KOPT-K1 (cell line): ENCODE data around the gene FES.

ENCODE experiments used
- H3K27ac ChIP-seq: fragments of 200-600 bp; sonication (generic); 2 replicates; pipeline ENCODE4 v1.5.1; 2016; ENCODE audit warnings: antibody characterized with exemption, mild to moderate bottlenecking, low read depth, low read length; ENCODE audit not compliant: poor library complexity, severe bottlenecking
- H3K36me3 ChIP-seq: fragments of 200-600 bp; sonication (generic); 2 replicates; pipeline ENCODE4 v1.5.1; 2017; ENCODE audit warnings: antibody characterized with exemption, mild to moderate bottlenecking, low read length, moderate library complexity; ENCODE audit not compliant: insufficient read depth
- H3K9me3 ChIP-seq: fragments of 200-600 bp; sonication (generic); 2 replicates; pipeline ENCODE4 v1.5.1; 2017; ENCODE audit warnings: antibody characterized with exemption, low read length, mild to moderate bottlenecking; ENCODE audit not compliant: insufficient read depth, poor library complexity, severe bottlenecking

FES gene

GRCh38 chr15:90877996-90878395, 6.3 kb upstream of the FES start:
- H3K9me3 ChIP-seq: no peaks in the 10 kb centered on the region
- peaks cover 21% of the 10 kb centered on the region; the same call in 1 of the 2 replicates for H3K36me3 ChIP-seq
- H3K27ac ChIP-seq: no peak overlapping the region

DNA sequence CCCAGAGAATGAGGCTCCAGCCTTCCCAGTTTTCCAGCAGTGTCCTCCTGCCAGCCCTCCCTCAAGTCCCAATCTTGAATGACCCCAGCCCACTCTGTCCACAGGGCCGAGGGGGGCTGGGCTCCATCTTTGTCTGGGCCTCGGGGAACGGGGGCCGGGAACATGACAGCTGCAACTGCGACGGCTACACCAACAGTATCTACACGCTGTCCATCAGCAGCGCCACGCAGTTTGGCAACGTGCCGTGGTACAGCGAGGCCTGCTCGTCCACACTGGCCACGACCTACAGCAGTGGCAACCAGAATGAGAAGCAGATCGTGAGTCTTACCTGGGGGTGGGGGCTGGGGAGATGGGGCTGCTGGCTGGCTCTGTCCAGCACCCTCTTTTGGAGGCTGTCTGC, 5.6 kb upstream of the FES start:
- peaks cover 21% of the 10 kb centered on the region; the same call in 1 of the 2 replicates for H3K36me3 ChIP-seq
- no peak overlapping the region for H3K27ac ChIP-seq
- H3K9me3 ChIP-seq: no peaks in the 10 kb centered on the region

- Histone ChIP-seq H3K9me3 (no peaks in the 10 kb centered on the region), H3K36me3 (peaks cover 21% of the 10 kb centered on the region; the same call in 1 of the 2 replicates), H3K27ac (no peak overlapping the region)
These were observed 4.5 kb upstream of the FES start for GRCh38 chr15:90879730-90880366.

DNA sequence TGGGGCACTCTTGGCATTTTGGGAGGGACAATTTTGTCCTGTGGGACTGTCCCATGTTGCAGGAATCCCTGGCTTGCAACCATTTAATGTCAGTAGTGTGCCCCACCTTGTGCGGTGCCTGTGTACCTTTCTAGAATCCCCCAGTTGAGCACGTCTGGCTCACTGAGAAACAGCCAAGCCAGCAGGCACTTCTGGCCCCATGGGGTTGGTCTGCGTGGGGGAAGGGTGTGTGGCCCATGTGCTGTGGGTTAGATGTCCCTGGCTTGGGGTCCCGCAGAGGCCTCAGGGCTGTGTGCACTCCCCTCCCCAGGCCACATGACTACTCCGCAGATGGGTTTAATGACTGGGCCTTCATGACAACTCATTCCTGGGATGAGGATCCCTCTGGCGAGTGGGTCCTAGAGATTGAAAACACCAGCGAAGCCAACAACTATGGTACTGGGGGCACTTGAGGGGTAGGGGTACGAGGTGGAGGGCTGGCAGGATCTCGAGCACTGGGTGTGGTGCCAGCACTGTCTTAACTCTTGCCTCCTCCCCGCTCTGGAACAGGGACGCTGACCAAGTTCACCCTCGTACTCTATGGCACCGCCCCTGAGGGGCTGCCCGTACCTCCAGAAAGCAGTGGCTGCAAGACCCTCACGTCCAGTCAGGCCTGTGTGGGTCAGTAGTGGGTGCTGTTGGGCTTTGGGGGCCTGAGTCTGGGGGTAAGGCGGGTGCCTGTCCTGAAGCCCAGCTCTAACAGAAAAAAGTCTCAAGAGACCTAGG, 3.7 kb upstream of the FES start:
- no peaks in the 10 kb centered on the region for H3K9me3 ChIP-seq
- H3K36me3 ChIP-seq: peaks cover 21% of the 10 kb centered on the region; the same call in 1 of the 2 replicates
- no peak overlapping the region for H3K27ac ChIP-seq

GRCh38 chr15:90881181-90881977, 2.9 kb upstream of the FES start:
- H3K9me3 ChIP-seq: no peaks in the 10 kb centered on the region
- peaks cover 21% of the 10 kb centered on the region; the same call in 1 of the 2 replicates for H3K36me3 ChIP-seq
- H3K27ac ChIP-seq: no peak overlapping the region

GRCh38 chr15:90881978-90882721, 2.2 kb upstream of the FES start:
- no peaks in the 10 kb centered on the region for H3K9me3 ChIP-seq
- peaks cover 21% of the 10 kb centered on the region; the same call in 1 of the 2 replicates for H3K36me3 ChIP-seq
- no peak overlapping the region for H3K27ac ChIP-seq

DNA sequence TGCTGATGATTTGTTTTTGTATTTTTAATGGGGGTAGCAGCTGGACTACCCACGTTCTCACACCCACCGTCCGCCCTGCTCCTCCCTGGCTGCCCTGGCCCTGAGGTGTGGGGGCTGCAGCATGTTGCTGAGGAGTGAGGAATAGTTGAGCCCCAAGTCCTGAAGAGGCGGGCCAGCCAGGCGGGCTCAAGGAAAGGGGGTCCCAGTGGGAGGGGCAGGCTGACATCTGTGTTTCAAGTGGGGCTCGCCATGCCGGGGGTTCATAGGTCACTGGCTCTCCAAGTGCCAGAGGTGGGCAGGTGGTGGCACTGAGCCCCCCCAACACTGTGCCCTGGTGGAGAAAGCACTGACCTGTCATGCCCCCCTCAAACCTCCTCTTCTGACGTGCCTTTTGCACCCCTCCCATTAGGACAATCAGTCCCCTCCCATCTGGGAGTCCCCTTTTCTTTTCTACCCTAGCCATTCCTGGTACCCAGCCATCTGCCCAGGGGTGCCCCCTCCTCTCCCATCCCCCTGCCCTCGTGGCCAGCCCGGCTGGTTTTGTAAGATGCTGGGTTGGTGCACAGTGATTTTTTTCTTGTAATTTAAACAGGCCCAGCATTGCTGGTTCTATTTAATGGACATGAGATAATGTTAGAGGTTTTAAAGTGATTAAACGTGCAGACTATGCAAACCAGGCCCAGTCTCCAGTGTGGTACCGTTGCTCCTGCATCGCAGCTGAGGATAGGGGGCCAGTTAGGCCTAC, 1.4 kb upstream of the FES start:
- H3K9me3 ChIP-seq: no peaks in the 10 kb centered on the region
- H3K27ac ChIP-seq: no peak overlapping the region
- H3K36me3 ChIP-seq: peaks cover 21% of the 10 kb centered on the region; the same call in 1 of the 2 replicates

- peaks cover 21% of the 10 kb centered on the region; the same call in 1 of the 2 replicates for H3K36me3 ChIP-seq
- no peak overlapping the region for H3K27ac ChIP-seq
- no peaks in the 10 kb centered on the region for H3K9me3 ChIP-seq
These were observed 753 bp upstream of the FES start for GRCh38 chr15:90883526-90883975.

DNA sequence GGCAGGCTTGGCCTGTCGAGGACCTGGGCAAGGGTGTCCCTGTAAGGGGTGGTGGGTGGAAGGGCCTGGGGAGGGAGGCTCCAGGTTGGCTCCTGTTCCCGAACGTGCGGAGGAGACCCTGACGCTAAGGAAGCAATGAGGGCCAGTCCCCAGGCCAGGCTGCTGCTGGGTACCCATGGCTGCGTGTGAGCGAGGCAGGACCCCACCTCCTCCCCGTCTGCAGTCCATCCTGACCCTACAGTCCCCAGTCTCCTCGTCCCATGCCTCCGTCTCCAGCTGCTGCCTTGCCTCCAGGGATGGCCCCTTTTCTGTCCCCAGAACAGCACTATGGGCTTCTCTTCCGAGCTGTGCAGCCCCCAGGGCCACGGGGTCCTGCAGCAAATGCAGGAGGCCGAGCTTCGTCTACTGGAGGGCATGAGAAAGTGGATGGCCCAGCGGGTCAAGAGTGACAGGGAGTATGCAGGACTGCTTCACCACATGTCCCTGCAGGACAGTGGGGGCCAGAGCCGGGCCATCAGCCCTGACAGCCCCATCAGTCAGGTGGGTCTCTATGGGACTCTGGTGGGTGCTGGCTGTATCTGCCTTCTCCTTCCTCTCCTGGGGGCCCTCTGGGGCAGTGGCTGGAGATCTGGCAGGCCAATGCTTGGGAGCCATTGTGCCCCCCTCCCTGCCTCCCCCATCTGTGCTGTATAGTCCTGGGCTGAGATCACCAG, 571 bp downstream of the FES start:
- no peak overlapping the region for H3K27ac ChIP-seq
- H3K36me3 ChIP-seq: peaks cover 13% of the 10 kb centered on the region; the same call in 1 of the 2 replicates
- no peaks in the 10 kb centered on the region for H3K9me3 ChIP-seq

DNA sequence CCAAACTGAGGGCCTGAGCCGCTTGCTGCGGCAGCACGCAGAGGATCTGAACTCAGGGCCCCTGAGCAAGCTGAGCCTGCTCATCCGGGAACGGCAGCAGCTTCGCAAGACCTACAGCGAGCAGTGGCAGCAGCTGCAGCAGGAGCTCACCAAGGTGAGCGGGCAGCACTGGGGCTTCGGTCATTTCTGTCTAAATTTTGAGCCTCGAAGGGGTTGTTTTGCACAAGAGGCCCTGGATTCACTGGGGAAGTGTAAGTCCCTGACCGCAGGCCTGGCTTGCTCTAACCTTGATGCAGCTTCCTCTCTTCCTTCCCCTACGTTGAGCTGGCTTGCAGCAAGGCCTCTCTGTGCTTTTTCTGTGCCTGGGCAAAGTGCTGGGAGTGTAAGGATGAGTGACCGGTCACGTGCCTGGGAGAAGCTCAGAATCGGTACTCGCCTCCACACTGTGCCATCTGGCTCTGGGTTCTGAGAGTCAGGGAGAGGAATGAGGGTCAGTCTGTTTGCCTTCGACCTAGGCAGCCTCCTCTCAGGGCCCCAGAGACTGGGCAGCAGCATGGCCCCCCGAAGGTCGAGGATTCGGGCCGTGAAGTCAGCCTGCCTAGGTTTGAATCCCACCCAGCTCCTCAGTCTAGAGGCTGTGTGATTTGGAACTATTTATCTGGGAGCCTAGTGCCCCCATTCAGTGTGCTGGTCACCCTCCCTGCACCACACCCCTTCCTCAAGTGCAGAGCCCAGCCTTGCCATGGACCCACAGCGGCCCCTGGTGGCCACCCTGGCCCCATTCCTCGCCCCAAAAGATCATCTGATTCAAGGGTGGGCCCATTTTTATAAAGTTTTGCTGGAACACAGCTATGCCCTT, 1.4 kb downstream of the FES start:
- Histone ChIP-seq H3K36me3 (peaks cover 5% of the 10 kb centered on the region; the same call in 1 of the 2 replicates), H3K9me3 (no peaks in the 10 kb centered on the region), H3K27ac (no peak overlapping the region)

DNA sequence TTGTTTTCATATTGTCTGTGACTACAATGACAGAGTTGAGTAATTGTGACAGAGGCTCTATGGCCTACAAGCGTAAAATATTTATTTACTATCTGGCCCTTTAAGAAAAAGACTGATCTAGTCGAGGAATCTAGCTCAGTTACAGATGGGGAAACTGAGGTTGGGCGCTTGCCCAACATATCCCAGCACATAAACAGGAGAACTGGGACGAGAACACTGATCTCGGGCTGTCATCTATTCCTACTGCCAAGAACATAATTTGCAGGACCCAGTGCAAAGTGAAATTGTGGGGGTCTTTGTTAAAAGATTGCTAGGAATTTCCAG, 1.9 kb downstream of the FES start:
- Histone ChIP-seq H3K36me3 (no peaks in the 10 kb centered on the region), H3K9me3 (no peaks in the 10 kb centered on the region), H3K27ac (no peak overlapping the region)

GRCh38 chr15:90887037-90887481, 2.8 kb downstream of the FES start:
- H3K9me3 ChIP-seq: no peaks in the 10 kb centered on the region
- no peak overlapping the region for H3K27ac ChIP-seq
- no peaks in the 10 kb centered on the region for H3K36me3 ChIP-seq

DNA sequence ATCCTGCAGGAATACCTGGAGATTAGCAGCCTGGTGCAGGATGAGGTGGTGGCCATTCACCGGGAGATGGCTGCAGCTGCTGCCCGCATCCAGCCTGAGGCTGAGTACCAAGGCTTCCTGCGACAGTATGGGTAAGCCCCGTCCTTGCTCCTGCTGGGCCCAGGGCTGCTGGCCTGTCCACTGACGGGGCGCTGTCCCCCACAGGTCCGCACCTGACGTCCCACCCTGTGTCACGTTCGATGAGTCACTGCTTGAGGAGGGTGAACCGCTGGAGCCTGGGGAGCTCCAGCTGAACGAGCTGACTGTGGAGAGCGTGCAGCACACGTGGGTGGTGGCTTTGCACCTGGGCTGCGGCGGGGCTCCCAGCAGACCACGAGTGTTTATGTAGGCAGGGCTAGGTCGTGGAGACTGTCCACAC, 5.0 kb downstream of the FES start:
- Histone ChIP-seq H3K27ac (no peak overlapping the region), H3K36me3 (no peaks in the 10 kb centered on the region), H3K9me3 (no peaks in the 10 kb centered on the region)
